ENCODE data around the gene TM6SF1.
A peak's percentile ranks its signal among the peaks of the same experiment; 100 is the strongest.
"Not testable (repeated sequence)": the region's sequence is repeated elsewhere in the genome, so short reads cannot be mapped to it uniquely, and the experiment has no call there.

Gene TM6SF1

GRCh38 chr15:83115831-83116565 is 8.6 kb downstream of the TM6SF1 start:
- DNase-seq (ENCODE audit: low spot score): no peak

- no peak for DNase-seq (ENCODE audit: low spot score)
These were observed 10.9 kb downstream of the TM6SF1 start for GRCh38 chr15:83118291-83118827.

GRCh38 chr15:83118968-83119367 is 11.5 kb downstream of the TM6SF1 start:
- no peak for DNase-seq (ENCODE audit: low spot score)

- no peak for DNase-seq (ENCODE audit: low spot score)
These were observed 12.6 kb downstream of the TM6SF1 start for GRCh38 chr15:83119968-83120581.

- no peak for DNase-seq (ENCODE audit: low spot score)
These were observed 16.1 kb downstream of the TM6SF1 start for GRCh38 chr15:83123529-83123928.

GRCh38 chr15:83127547-83128150 is 20.2 kb downstream of the TM6SF1 start:
- DNase-seq (ENCODE audit: low spot score): no peak

GRCh38 chr15:83129791-83130190 is 22.3 kb downstream of the TM6SF1 start:
- no peak for DNase-seq (ENCODE audit: low spot score)

GRCh38 chr15:83132861-83133523 is 25.5 kb downstream of the TM6SF1 start:
- DNase-seq (ENCODE audit: low spot score): no peak

- not testable (repeated sequence) for DNase-seq (ENCODE audit: low spot score)
These were observed 34.7 kb downstream of the TM6SF1 start for GRCh38 chr15:83142151-83142550.

GRCh38 chr15:83144771-83145170 is 37.3 kb downstream of the TM6SF1 start:
- DNase-seq (ENCODE audit: low spot score): no peak

- DNase-seq (ENCODE audit: low spot score): no peak
These were observed 45.8 kb downstream of the TM6SF1 start for GRCh38 chr15:83153288-83153687.

GRCh38 chr15:83155942-83156341 is 48.5 kb downstream of the TM6SF1 start:
- DNase-seq (ENCODE audit: low spot score): peak; percentile 5

- DNase-seq (ENCODE audit: low spot score): peak; percentile 69
These were observed 50.9 kb downstream of the TM6SF1 start for GRCh38 chr15:83158393-83158792.

GRCh38 chr15:83160741-83161140 is 53.3 kb downstream of the TM6SF1 start:
- no peak for DNase-seq (ENCODE audit: low spot score)

GRCh38 chr15:83163032-83163431 is 55.6 kb downstream of the TM6SF1 start:
- no peak for DNase-seq (ENCODE audit: low spot score)

GRCh38 chr15:83164111-83164770 is 56.8 kb downstream of the TM6SF1 start:
- DNase-seq (ENCODE audit: low spot score): no peak

- DNase-seq (ENCODE audit: low spot score): no peak
These were observed 57.4 kb downstream of the TM6SF1 start for GRCh38 chr15:83164771-83165404.

GRCh38 chr15:83166218-83166617 is 58.8 kb downstream of the TM6SF1 start:
- no peak for DNase-seq (ENCODE audit: low spot score)

GRCh38 chr15:83166830-83167229 is 59.4 kb downstream of the TM6SF1 start:
- no peak for DNase-seq (ENCODE audit: low spot score)

GRCh38 chr15:83169576-83169975 is 62.1 kb downstream of the TM6SF1 start:
- not testable (repeated sequence) for DNase-seq (ENCODE audit: low spot score)

GRCh38 chr15:83170474-83171165 is 63.2 kb downstream of the TM6SF1 start:
- DNase-seq (ENCODE audit: low spot score): no peak
